GM11168 (cell line): Measurements from ENCODE around the gene ATP2A2.

Experiments
- in situ Hi-C: fragments of 300-500 bp; cut with MboI; formaldehyde crosslinking; loops from one replicate; pipeline ENCODE4 v1.12.0; 2022; ENCODE audit warnings: low sequenced_read_pairs; ENCODE audit not compliant: unreplicated experiment

The ATP2A2 gene

GRCh38 chr12:110286623-110287022, 5.6 kb downstream of the ATP2A2 start:
- in situ Hi-C loops = no loop called here

GRCh38 chr12:110287986-110288385, 6.9 kb downstream of the ATP2A2 start:
- in situ Hi-C loops = no loop called here

- in situ Hi-C loops = no loop called here
Measured at GRCh38 chr12:110289044-110289710, 8.1 kb downstream of the ATP2A2 start.

- in situ Hi-C loops = no loop called here
Measured at GRCh38 chr12:110289711-110290078, 8.6 kb downstream of the ATP2A2 start.

- in situ Hi-C loops = no loop called here
Measured at GRCh38 chr12:110301065-110301806, 20.2 kb downstream of the ATP2A2 start.

- in situ Hi-C loops = no loop called here
Measured at GRCh38 chr12:110304061-110304551, 23.1 kb downstream of the ATP2A2 start.

GRCh38 chr12:110307372-110307771, 26.3 kb downstream of the ATP2A2 start:
- in situ Hi-C loops = no loop called here

- in situ Hi-C loops = no loop called here
Measured at GRCh38 chr12:110310763-110311162, 29.7 kb downstream of the ATP2A2 start.

GRCh38 chr12:110311903-110312302, 30.9 kb downstream of the ATP2A2 start:
- in situ Hi-C loops = no loop called here

- in situ Hi-C loops = no loop called here
Measured at GRCh38 chr12:110312581-110313360, 31.7 kb downstream of the ATP2A2 start.

GRCh38 chr12:110314308-110314707, 33.3 kb downstream of the ATP2A2 start:
- in situ Hi-C loops = no loop called here

- in situ Hi-C loops = no loop called here
Measured at GRCh38 chr12:110316861-110317260, 35.8 kb downstream of the ATP2A2 start.

GRCh38 chr12:110317911-110318310, 36.9 kb downstream of the ATP2A2 start:
- in situ Hi-C loops = no loop called here

GRCh38 chr12:110320550-110320949, 39.5 kb downstream of the ATP2A2 start:
- in situ Hi-C loops = no loop called here

- in situ Hi-C loops = no loop called here
Measured at GRCh38 chr12:110329710-110330109, 48.7 kb downstream of the ATP2A2 start.

- in situ Hi-C loops = no loop called here
Measured at GRCh38 chr12:110330124-110330523, 49.1 kb downstream of the ATP2A2 start.

GRCh38 chr12:110330544-110330943, 49.5 kb downstream of the ATP2A2 start:
- in situ Hi-C loops = no loop called here

- in situ Hi-C loops = no loop called here
Measured at GRCh38 chr12:110333201-110333600, 52.2 kb downstream of the ATP2A2 start.

- in situ Hi-C loops = no loop called here
Measured at GRCh38 chr12:110335481-110336045, 54.5 kb downstream of the ATP2A2 start.

GRCh38 chr12:110337912-110338710, 57.1 kb downstream of the ATP2A2 start:
- in situ Hi-C loops = no loop called here
